ENCODE results near the gene OXA1L. TPM values are rescaled to one million over a fixed set of nuclear protein-coding genes. Genes with fewer than 3 reads are reported as not detected.
"Not testable (repeated sequence)": the region's sequence is repeated elsewhere in the genome, so short reads cannot be mapped to it uniquely, and the experiment has no call there.

Gene OXA1L
- total and polyA plus RNA-seq, 8 donors = 48.1 to 91.2 (median 55.5) TPM

- TF ChIP-seq, protein P1, sequence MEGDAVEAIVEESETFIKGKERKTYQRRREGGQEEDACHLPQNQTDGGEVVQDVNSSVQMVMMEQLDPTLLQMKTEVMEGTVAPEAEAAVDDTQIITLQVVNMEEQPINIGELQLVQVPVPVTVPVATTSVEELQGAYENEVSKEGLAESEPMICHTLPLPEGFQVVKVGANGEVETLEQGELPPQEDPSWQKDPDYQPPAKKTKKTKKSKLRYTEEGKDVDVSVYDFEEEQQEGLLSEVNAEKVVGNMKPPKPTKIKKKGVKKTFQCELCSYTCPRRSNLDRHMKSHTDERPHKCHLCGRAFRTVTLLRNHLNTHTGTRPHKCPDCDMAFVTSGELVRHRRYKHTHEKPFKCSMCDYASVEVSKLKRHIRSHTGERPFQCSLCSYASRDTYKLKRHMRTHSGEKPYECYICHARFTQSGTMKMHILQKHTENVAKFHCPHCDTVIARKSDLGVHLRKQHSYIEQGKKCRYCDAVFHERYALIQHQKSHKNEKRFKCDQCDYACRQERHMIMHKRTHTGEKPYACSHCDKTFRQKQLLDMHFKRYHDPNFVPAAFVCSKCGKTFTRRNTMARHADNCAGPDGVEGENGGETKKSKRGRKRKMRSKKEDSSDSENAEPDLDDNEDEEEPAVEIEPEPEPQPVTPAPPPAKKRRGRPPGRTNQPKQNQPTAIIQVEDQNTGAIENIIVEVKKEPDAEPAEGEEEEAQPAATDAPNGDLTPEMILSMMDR (IDR thresholded peaks at IDR 0.05) = no peak
- no peak overlapping the region for H3K27ac ChIP-seq
- H3K4me3 ChIP-seq = no peak overlapping the region
- WGBS, 2 donors = 82 to 97% methylated on average over 2 of the region's 2 CpGs
- H3K4me1 ChIP-seq = no peaks in the 10 kb centered on the region
- no peaks in the 10 kb centered on the region for H3K27me3 ChIP-seq
- DNase-seq = no peak
- no peak for ATAC-seq
- no peaks in the 10 kb centered on the region for H3K36me3 ChIP-seq
- no peak for FAIRE-seq
- intact Hi-C loops (cut with DNase I) = no loop called here
- no peaks in the 10 kb centered on the region for H3K9me3 ChIP-seq
These were observed 25.7 kb downstream of the OXA1L start for GRCh38 chr14:22792158-22792557.

DNA sequence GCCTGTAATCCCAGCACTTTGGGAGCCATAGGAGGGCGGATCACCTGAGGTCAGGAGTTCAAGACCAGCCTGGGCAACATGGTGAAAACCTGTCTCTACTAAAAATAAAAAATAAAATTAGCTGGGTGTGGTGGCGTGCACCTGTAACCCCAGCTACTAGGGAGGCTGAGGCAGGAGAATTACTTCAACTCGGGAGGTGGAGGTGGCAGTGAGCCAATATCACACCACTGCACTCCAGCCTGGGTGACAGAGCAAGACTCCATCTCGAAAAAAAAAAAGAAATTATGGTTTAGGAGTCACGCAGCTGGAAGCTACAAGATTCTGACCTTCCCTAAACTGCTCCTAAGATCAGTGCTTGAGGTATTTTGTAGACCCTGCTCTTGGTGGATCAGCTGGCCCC, 27.1 kb downstream of the OXA1L start:
- ATAC-seq; H3K4me3 ChIP-seq; DNase-seq; H3K27me3 ChIP-seq; H3K9me3 ChIP-seq; H3K36me3 ChIP-seq; FAIRE-seq; H3K4me1 ChIP-seq; H3K27ac ChIP-seq; intact Hi-C loops (cut with DNase I): not testable (repeated sequence)
- WGBS, 2 donors = 75 to 86% methylated on average over 5 of the region's 5 CpGs

GRCh38 chr14:22793976-22794375, 27.5 kb downstream of the OXA1L start:
- WGBS, 2 donors = 73 to 92% methylated on average over 5 of the region's 5 CpGs
- intact Hi-C loops (cut with DNase I) = no loop called here
- H3K27ac ChIP-seq = no peak overlapping the region
- DNase-seq (no peak), ATAC-seq (no peak), FAIRE-seq (no peak)
- TF ChIP-seq, protein P1 (IDR thresholded peaks at IDR 0.05) = no peak
- no peaks in the 10 kb centered on the region for H3K4me1 ChIP-seq
- H3K36me3 ChIP-seq = no peaks in the 10 kb centered on the region
- H3K27me3 ChIP-seq = no peaks in the 10 kb centered on the region
- H3K4me3 ChIP-seq = no peak overlapping the region
- no peaks in the 10 kb centered on the region for H3K9me3 ChIP-seq

DNA sequence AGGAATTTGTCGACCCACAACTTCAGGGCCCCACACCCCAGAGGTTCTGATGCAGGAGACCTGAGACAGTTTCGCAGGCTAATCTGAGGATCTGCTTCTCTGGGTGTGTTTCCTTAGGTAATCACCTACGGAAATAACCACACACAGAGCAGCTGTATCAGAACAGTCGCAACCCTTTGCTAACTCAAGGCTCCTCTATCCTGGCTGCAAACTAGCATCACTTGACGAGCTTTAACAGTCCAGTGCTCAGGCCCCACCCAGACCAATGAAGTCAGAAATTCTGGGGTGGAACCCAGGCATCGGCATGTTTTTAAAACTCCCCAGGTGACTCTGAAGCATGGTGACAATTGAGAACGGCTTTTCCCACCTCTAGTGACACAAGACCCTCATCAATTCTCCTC, 28.1 kb downstream of the OXA1L start:
- Histone ChIP-seq H3K9me3 (no peaks in the 10 kb centered on the region), H3K36me3 (no peaks in the 10 kb centered on the region), H3K4me3 (no peak overlapping the region), H3K27ac (no peak overlapping the region), H3K27me3 (no peaks in the 10 kb centered on the region), H3K4me1 (no peaks in the 10 kb centered on the region)
- no peak for ATAC-seq
- DNase-seq = no peak
- no peak for FAIRE-seq
- TF ChIP-seq, protein P1 (IDR thresholded peaks at IDR 0.05) = no peak
- intact Hi-C loops (cut with DNase I) = no loop called here
- 77 to 79% methylated on average over 7 of the region's 7 CpGs for WGBS, 2 donors

DNA sequence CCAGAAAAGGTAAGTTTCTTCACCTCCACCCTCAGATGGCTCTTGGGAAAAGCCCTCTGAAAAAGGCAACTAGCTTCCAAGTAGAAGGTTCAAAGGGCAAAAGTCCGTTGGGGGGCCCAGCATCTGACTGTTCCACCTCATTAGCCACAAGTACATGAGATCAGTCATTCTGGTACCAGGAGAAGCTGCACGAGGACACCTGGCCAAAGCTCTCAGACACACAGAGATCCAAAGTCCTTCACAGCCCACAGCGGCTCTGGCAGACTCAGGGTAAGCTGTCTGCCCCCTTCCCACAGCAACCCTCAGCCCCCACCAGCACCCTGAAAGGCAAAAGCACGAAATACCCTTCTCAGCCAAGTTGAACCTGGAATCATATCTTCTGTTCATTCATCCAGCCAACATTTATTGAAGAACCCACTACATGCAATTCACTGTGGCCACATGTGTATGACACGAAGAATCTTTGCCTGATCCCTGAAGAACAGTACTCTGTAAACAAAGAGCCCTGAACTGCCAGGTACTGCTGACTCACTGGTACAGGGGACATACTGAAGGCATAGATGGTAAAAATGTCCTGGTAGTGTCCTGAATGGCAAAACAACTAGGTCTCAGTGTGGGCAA, 29.7 kb downstream of the OXA1L start:
- WGBS, 2 donors = 59 to 71% methylated on average over 5 of the region's 5 CpGs
- TF ChIP-seq, protein P1 (IDR thresholded peaks at IDR 0.05) = no peak
- FAIRE-seq (no peak), ATAC-seq (no peak), DNase-seq (no peak)
- Histone ChIP-seq H3K36me3 (no peaks in the 10 kb centered on the region), H3K9me3 (no peaks in the 10 kb centered on the region), H3K4me3 (no peak overlapping the region), H3K4me1 (no peaks in the 10 kb centered on the region), H3K27me3 (no peaks in the 10 kb centered on the region), H3K27ac (no peak overlapping the region)
- intact Hi-C loops (cut with DNase I) = no loop called here
